ENCODE results near the gene TRMT112.

TRMT112 gene

DNA sequence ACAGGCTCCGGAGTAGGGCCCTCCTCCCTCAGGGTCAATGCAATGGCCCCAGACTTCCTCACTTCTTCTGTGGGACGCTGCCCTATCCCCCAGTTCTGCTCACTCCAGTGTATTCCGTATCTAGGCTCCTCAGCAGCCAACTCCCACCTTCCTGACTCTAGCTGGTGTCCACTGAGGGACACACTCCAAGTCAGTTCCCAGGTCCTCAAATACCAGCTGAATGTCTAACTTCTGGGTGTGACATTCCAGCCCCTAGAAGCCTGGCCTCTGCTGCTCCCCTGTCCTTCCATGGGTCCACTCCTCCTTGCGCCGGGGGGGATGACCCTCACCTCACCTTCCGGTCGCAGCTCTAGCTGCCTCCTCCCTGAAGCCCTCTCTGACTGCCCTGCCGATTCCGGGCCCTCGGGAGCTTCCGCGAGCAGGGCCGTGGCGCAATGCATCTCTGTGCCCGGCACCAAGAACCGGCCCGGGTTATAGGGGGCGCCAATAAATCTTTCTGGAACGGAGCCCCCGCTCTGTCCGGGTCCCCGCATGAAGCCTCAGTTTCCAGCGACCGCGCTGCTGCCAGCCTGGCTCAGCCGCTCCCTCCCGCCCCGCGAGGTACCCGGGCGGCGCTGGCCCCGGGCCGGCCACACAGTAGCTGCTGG lies 48.3 kb downstream of the TRMT112 start:
- Histone ChIP-seq H3K36me3 (ENCODE audit: low read depth) (peaks cover 22% of the 10 kb centered on the region), H3K27me3 (ENCODE audit: insufficient read depth, poor library complexity, severe bottlenecking) (no peaks in the 10 kb centered on the region), H3K27ac (ENCODE audit: poor library complexity, severe bottlenecking) (peak overlapping the region; percentile 92), H3K4me1 (ENCODE audit: insufficient read depth, poor library complexity, severe bottlenecking) (peaks cover 19% of the 10 kb centered on the region), H3K4me3 (ENCODE audit: severe bottlenecking) (peak overlapping the region; percentile 38), H3K9me3 (ENCODE audit: severe bottlenecking) (no peaks in the 10 kb centered on the region)
- TF ChIP-seq CTCF (IDR thresholded peaks at IDR 0.05; ENCODE audit: poor library complexity, severe bottlenecking): peak; percentile 19
- ATAC-seq (ENCODE audit: low read depth): peak; percentile 8
- DNase-seq (ENCODE audit: low spot score): no peak

DNA sequence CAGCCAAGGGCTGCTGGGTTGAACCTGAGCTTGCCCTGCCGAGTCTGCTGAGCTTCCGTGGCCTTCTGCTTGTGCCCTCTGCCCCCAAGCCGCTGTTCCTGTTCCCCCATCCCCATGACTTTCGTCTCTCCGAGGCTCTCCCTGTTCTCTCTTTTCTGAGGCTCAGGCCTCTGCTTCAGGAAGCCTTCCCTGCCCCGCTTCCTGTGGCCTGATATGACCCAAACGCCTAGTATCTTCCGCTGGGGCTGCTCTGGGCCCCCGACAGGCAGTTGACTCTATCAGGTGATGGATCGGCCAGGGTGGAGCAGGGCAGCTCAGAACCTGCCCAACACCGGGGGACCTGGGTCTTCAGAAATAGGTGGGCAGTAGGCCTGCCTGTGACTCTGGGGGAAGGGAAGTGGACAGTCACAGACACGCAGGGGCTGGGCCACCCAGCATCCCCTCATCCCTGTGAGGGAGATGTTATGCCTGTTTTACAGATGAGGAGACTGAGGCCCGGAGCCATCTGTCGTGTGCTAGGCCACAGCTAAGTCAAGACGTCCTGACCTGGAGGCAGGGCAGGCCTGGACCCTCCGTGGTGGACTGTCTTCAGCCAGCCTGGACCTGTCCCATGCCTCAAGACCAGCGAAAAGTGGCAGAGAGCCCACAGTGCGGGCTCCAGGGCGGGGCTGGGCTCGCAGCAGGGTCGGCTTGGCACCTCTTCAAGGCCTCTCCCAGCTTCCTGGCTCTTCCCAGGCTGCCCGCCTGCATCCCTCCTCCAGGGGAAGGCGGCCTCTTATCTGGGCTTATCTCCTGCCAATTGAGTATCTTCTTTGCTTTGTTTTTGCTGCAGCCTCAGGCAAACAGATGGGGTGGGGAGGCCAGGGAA lies 49.1 kb downstream of the TRMT112 start:
- H3K4me1 ChIP-seq (ENCODE audit: insufficient read depth, poor library complexity, severe bottlenecking): peaks cover 20% of the 10 kb centered on the region
- H3K9me3 ChIP-seq (ENCODE audit: severe bottlenecking): no peaks in the 10 kb centered on the region
- TF ChIP-seq CTCF (IDR thresholded peaks at IDR 0.05; ENCODE audit: poor library complexity, severe bottlenecking): no peak
- peaks cover 30% of the 10 kb centered on the region for H3K36me3 ChIP-seq (ENCODE audit: low read depth)
- H3K27ac ChIP-seq (ENCODE audit: poor library complexity, severe bottlenecking): peak overlapping the region; percentile 92
- H3K27me3 ChIP-seq (ENCODE audit: insufficient read depth, poor library complexity, severe bottlenecking): no peaks in the 10 kb centered on the region
- H3K4me3 ChIP-seq (ENCODE audit: severe bottlenecking): no peak overlapping the region
- ATAC-seq (ENCODE audit: low read depth): peak; percentile 26
- no peak for DNase-seq (ENCODE audit: low spot score)

DNA sequence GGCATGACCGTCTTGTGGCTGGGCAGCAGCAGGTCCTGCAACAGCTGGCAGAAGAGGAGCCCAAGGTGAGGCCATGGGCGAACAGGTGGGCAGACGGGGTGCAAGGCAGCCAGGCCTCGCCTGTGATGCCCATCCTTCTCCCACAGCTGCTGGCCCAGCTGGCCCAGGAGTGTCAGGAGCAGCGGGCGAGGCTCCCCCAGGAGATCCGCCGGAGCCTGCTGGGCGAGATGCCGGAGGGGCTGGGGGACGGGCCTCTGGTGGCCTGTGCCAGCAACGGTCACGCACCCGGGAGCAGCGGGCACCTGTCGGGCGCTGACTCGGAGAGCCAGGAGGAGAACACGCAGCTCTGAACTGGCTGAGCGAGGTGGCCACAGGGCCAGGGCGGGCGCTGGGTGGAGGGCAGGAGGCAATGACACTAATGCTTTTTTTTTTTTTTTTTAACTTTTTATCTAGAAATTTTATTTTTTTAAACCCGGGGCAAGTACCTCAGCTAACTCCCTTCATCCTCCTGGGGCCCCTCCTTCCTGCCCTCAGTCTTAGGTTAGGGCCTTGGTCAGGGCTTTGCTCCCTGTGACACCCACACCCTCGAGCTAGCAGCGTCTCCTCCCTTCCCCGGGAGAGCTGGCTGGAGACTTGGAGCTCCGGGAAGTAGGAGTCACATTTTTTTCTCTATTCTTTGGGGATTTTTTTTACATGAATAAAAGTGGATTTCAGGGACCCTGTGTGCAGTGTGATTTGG lies 50.0 kb downstream of the TRMT112 start:
- H3K36me3 ChIP-seq (ENCODE audit: low read depth): peaks cover 38% of the 10 kb centered on the region
- H3K4me3 ChIP-seq (ENCODE audit: severe bottlenecking): no peak overlapping the region
- TF ChIP-seq CTCF (IDR thresholded peaks at IDR 0.05; ENCODE audit: poor library complexity, severe bottlenecking): no peak
- DNase-seq (ENCODE audit: low spot score) (no peak), ATAC-seq (ENCODE audit: low read depth) (no peak)
- no peaks in the 10 kb centered on the region for H3K27me3 ChIP-seq (ENCODE audit: insufficient read depth, poor library complexity, severe bottlenecking)
- peaks cover 27% of the 10 kb centered on the region for H3K4me1 ChIP-seq (ENCODE audit: insufficient read depth, poor library complexity, severe bottlenecking)
- no peaks in the 10 kb centered on the region for H3K9me3 ChIP-seq (ENCODE audit: severe bottlenecking)
- peak overlapping the region; percentile 92 for H3K27ac ChIP-seq (ENCODE audit: poor library complexity, severe bottlenecking)
